ENCODE results near the gene SOCS1.
"Not testable (repeated sequence)": the region's sequence is repeated elsewhere in the genome, so short reads cannot be mapped to it uniquely, and the experiment has no call there.

The SOCS1 gene

GRCh38 chr16:11224096-11224893, 31.7 kb downstream of the SOCS1 start:
- DNase-seq = no peak

DNA sequence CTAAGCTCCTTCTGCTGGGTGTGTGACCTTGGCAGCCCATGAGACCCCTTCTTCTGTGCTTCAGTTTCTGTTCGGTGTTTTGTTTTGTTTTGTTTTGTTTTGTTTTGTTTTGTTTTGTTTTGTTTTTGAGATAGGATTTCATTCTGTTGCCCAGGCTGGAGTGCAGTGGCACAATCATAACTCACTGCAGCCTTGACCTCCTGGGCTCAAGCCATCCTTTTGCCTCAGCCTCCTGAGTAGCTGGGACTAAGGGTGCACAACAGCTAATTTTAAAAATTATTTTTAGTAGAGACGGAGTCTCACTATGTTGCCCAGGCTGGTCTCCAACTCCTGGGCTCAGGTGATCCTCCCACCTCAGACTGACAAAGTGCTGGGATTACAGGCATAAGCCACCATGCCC, 35.5 kb downstream of the SOCS1 start:
- DNase-seq = not testable (repeated sequence)

- DNase-seq = no peak
Observed at GRCh38 chr16:11219178-11219577, 36.8 kb downstream of the SOCS1 start.

GRCh38 chr16:11218604-11218962, 37.4 kb downstream of the SOCS1 start:
- no peak for DNase-seq

GRCh38 chr16:11217651-11218603, 38.1 kb downstream of the SOCS1 start:
- DNase-seq = no peak

GRCh38 chr16:11215935-11216556, 40.0 kb downstream of the SOCS1 start:
- DNase-seq = no peak

- DNase-seq = no peak
Observed at GRCh38 chr16:11213799-11214198, 42.2 kb downstream of the SOCS1 start.

- no peak for DNase-seq
Observed at GRCh38 chr16:11213373-11213772, 42.6 kb downstream of the SOCS1 start.

GRCh38 chr16:11212798-11213196, 43.2 kb downstream of the SOCS1 start:
- no peak for DNase-seq

GRCh38 chr16:11211977-11212797, 43.8 kb downstream of the SOCS1 start:
- no peak for DNase-seq

GRCh38 chr16:11211061-11211976, 44.7 kb downstream of the SOCS1 start:
- DNase-seq = no peak

DNA sequence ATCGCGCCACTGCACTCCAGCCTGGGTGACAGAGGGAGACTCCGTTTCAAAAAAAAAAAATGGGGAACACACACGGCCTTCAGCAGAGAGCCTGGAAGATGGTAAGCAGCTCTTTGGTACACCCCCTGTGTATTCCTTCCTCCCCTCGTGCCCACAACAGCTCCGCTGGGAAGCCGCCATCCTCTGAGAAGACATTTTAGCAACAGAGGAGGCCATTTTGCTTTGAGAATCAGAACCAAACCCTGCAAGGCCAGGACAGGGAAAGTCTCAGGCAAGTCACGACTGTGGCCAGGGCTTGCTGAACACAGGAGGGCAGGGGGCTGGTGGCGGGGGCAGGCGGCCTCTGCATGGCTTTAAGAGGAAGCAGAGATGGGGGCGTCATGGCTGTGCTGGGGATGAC, 45.7 kb downstream of the SOCS1 start:
- no peak for DNase-seq

GRCh38 chr16:11208916-11209665, 46.9 kb downstream of the SOCS1 start:
- DNase-seq = no peak

DNA sequence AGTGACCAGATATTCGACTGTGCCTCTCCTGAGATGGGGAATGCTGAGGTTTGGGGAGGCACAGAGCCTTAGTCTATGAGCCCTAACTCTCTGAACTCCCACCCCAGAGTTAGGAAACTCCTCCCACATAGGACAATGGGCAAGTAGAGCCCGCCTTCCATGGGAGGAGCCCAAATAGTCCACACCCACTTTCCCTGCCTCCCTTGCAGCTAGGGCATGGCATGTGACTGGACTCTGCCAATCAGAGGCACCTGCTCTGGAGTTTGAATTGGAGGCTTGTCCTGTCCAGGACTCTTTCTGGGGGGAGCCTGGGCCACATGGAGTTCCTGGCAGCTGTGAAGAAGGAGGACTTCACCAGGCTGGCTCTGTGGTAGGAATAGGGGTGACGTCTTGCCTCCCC, 48.4 kb downstream of the SOCS1 start:
- DNase-seq = no peak

GRCh38 chr16:11205754-11206581, 50.0 kb downstream of the SOCS1 start:
- DNase-seq = no peak

GRCh38 chr16:11205065-11205699, 50.8 kb downstream of the SOCS1 start:
- no peak for DNase-seq

GRCh38 chr16:11204513-11205047, 51.4 kb downstream of the SOCS1 start:
- no peak for DNase-seq
